RWPE2 (cell line): ENCODE measurements around the gene GAPVD1.

Experiments
- ATAC-seq: fragments of 200-7000 bp; cut with Tn5 transposase; 3 replicates; pipeline ENCODE4 v1.9.1; 2021; ENCODE audit warnings: low read depth
- DNase-seq: peaks from one replicate; pipeline ENCODE4 v3.0.0-alpha.2; 2020; ENCODE audit warnings: low spot score
- H3K27ac ChIP-seq: fragments of 450-650 bp; 2 replicates; pipeline ENCODE4 v1.5.1; 2017; ENCODE audit warnings: mild to moderate bottlenecking; ENCODE audit not compliant: poor library complexity, severe bottlenecking
- H3K27me3 ChIP-seq: fragments of 250-450 bp; sonication (Bioruptor Pico); 2 replicates; pipeline ENCODE4 v1.5.1; 2021; ENCODE audit warnings: mild to moderate bottlenecking, moderate library complexity; ENCODE audit not compliant: insufficient read depth, poor library complexity, severe bottlenecking
- H3K36me3 ChIP-seq: fragments of 250-450 bp; sonication (Bioruptor Pico); 2 replicates; pipeline ENCODE4 v1.5.1; 2020; ENCODE audit warnings: low read depth, mild to moderate bottlenecking, moderate library complexity
- H3K4me1 ChIP-seq: fragments of 250-450 bp; sonication (Bioruptor Pico); 2 replicates; pipeline ENCODE4 v1.5.1; 2021; ENCODE audit warnings: mild to moderate bottlenecking, moderate library complexity; ENCODE audit not compliant: insufficient read depth, poor library complexity, severe bottlenecking
- H3K4me3 ChIP-seq: fragments of 250-450 bp; sonication (Bioruptor Pico); 2 replicates; pipeline ENCODE4 v1.5.1; 2021; ENCODE audit warnings: mild to moderate bottlenecking, moderate library complexity; ENCODE audit not compliant: severe bottlenecking
- H3K9me3 ChIP-seq: fragments of 250-450 bp; sonication (Bioruptor Pico); 2 replicates; pipeline ENCODE4 v1.5.1; 2021; ENCODE audit warnings: mild to moderate bottlenecking, moderate library complexity; ENCODE audit not compliant: severe bottlenecking
- TF ChIP-seq, protein P1 (sequence below): fragments of 450-650 bp; IDR thresholded peaks from one replicate; pipeline ENCODE4 v1.5.1; 2017; ENCODE audit warnings: mild to moderate bottlenecking, moderate library complexity; ENCODE audit not compliant: poor library complexity, severe bottlenecking

Gene GAPVD1

GRCh38 chr9:125254231-125254630 lies 7.4 kb upstream of the GAPVD1 start:
- Histone ChIP-seq H3K4me3 (no peak overlapping the region), H3K36me3 (no peaks in the 10 kb centered on the region), H3K27ac (no peak overlapping the region), H3K9me3 (no peaks in the 10 kb centered on the region), H3K4me1 (no peaks in the 10 kb centered on the region), H3K27me3 (no peaks in the 10 kb centered on the region)
- no peak for DNase-seq
- TF ChIP-seq, protein P1, sequence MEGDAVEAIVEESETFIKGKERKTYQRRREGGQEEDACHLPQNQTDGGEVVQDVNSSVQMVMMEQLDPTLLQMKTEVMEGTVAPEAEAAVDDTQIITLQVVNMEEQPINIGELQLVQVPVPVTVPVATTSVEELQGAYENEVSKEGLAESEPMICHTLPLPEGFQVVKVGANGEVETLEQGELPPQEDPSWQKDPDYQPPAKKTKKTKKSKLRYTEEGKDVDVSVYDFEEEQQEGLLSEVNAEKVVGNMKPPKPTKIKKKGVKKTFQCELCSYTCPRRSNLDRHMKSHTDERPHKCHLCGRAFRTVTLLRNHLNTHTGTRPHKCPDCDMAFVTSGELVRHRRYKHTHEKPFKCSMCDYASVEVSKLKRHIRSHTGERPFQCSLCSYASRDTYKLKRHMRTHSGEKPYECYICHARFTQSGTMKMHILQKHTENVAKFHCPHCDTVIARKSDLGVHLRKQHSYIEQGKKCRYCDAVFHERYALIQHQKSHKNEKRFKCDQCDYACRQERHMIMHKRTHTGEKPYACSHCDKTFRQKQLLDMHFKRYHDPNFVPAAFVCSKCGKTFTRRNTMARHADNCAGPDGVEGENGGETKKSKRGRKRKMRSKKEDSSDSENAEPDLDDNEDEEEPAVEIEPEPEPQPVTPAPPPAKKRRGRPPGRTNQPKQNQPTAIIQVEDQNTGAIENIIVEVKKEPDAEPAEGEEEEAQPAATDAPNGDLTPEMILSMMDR, result no peak
- no peak for ATAC-seq

GRCh38 chr9:125255781-125256391 lies 5.7 kb upstream of the GAPVD1 start:
- H3K27ac ChIP-seq, result no peak overlapping the region
- H3K36me3 ChIP-seq, result no peaks in the 10 kb centered on the region
- H3K4me1 ChIP-seq, result no peaks in the 10 kb centered on the region
- DNase-seq (no peak), ATAC-seq (peak; percentile 54; the same call in 2 of the 3 replicates)
- TF ChIP-seq, protein P1, result peak; percentile 45
- no peaks in the 10 kb centered on the region for H3K9me3 ChIP-seq
- H3K27me3 ChIP-seq, result no peaks in the 10 kb centered on the region
- no peak overlapping the region for H3K4me3 ChIP-seq

- no peak for ATAC-seq
- Histone ChIP-seq H3K4me3 (no peak overlapping the region), H3K27ac (no peak overlapping the region), H3K27me3 (no peaks in the 10 kb centered on the region), H3K9me3 (no peaks in the 10 kb centered on the region), H3K36me3 (no peaks in the 10 kb centered on the region; the same call in 1 of the 2 replicates), H3K4me1 (peaks cover 5% of the 10 kb centered on the region)
- DNase-seq, result no peak
- TF ChIP-seq, protein P1, result no peak
These were observed 3.4 kb upstream of the GAPVD1 start for GRCh38 chr9:125258160-125258785.

- H3K27me3 ChIP-seq, result no peaks in the 10 kb centered on the region
- no peak overlapping the region for H3K4me3 ChIP-seq
- H3K36me3 ChIP-seq, result peaks cover 6% of the 10 kb centered on the region
- peaks cover 5% of the 10 kb centered on the region for H3K4me1 ChIP-seq
- H3K27ac ChIP-seq, result no peak overlapping the region
- ATAC-seq (no peak), DNase-seq (no peak)
- TF ChIP-seq, protein P1, result no peak
- H3K9me3 ChIP-seq, result no peaks in the 10 kb centered on the region
These were observed 2.6 kb upstream of the GAPVD1 start for GRCh38 chr9:125258832-125259534.
